HG02610 (cell line): ENCODE data around the gene MTHFD1L.
"Not testable (repeated sequence)": the region's sequence is repeated elsewhere in the genome, so short reads cannot be mapped to it uniquely, and the experiment has no call there.

ENCODE experiments used
- ATAC-seq: cut with Tn5 transposase; IDR thresholded peaks from one replicate; pipeline ENCODE4 v1.9.1; 2021; ENCODE audit warnings: mild to moderate bottlenecking, moderate library complexity; ENCODE audit not compliant: unreplicated experiment

MTHFD1L gene

DNA sequence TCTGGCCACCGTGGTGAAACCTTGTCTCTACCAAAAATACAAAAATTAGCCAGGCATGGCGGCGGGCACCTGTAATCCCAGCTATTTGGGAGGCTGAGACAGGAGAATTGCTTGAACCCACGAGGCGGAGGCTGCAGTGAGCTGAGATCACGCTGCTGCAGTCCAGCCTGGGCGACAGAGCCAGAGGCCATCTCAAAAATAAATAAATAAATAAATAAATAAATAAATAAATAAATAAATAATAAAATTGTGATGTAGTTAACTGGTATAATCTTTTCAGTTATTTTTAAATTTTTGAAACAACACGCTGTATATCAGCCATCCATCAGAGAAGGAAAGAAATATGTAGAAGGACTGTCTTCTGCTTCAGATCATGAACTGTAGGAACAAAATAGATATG lies 221.6 kb downstream of the MTHFD1L start:
- ATAC-seq, result not testable (repeated sequence)

DNA sequence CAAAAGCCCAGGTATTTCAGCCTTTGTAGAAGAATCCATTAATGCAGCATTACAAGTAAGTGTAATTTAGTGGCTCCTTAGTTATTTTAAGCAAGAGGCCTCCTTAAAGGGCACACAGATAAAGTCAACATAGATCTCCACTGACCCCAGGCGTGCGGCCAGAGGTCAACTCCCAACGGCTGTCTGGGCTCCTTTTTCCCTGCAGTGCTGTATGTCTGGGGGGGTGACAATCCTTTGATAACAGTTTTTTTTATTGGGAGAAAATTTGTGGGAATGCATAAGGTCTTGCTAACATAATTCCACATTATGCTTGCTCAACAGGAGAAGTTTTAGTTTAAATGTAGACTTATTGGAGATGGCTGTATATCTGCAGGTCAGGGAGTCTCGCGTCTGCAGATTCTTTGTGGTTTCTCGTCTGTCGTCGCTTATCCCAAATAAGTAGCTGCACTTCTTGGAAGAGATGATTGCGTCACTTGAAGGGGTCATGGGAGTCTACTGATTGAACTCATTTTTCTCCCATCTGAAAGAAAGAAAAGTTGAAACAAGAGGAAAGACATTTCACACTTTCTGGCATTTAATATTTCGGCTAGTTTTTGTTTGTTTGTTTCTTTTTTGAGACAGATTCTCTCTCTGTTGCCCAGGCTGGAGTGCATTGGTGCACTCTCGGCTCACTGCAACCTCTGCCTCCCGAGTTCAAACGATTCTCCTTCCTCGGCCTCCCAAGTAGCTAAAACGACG lies 222.5 kb downstream of the MTHFD1L start:
- no peak for ATAC-seq

DNA sequence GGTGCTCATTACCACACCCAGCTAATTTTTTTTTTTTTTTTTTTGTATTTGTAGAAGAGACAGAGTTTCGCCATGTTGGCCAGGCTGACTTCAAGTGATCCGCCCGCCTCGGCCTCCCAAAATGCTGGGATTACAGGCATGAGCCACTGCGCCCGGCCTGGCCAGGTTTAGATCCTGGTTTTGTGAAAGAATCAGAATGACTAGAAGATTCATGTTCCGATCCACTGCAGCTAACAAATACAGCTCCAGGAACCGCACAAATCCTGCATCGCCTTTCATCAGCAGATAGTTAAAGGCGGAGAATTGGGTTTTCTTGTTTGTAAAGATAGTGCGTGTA lies 223.1 kb downstream of the MTHFD1L start:
- no peak for ATAC-seq

DNA sequence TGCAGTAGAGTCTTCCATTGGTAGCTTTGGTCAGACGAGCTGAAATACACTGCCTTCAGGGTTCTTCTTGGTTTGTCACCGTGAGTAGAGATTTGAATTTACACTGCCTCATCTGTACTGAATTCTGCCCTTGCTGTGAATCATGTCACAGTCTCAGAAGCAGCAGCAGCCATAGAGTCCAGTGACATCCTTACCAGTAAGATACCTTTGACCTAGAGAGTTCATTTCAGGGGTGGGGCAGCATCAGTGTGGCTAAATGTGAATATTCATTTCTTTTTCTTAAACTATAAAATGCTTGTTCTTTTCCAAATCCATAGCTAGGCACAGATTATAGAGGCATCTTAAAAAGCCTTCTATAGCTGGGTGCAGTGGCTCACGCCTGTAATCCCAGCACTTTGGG lies 223.5 kb downstream of the MTHFD1L start:
- no peak for ATAC-seq

DNA sequence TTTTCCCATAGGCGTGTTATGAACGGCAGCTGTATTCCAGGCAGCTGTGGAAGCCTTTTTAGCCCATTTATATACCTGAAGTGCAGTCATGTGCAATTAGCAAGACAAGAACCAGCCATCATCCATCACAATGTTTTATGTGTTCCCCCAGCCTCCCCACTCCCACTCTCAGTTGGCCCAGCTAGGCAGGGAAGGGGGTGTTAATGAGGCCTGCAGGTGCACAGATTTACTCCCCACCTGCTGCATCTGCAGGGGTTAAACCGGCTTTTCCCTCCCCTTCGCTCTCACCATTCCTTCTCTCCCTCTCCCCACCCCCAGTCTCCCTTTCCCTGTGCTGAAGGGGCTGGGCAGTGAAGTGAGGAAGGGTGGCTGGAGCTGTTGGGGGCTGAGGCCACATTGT lies 224.5 kb downstream of the MTHFD1L start:
- ATAC-seq, result no peak

DNA sequence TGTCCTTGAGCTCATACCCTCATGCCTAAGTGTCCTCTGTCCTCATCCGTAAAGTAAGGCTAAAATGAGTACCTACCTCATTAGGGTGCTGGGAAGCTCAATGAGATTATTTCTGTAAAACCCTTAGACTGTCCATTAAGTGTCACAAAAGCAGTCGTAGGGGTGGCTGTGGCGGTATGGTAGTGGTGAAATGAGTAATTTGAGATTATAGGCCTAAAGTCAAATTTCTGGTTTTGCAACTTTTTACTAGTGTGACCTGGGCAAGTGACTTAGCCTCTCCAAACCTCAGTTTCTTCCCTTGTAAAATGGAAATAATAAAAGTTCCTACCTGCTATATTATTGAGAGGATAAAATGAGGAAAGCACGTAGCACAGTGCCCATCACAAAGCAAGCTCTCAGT lies 226.1 kb downstream of the MTHFD1L start:
- ATAC-seq, result no peak

DNA sequence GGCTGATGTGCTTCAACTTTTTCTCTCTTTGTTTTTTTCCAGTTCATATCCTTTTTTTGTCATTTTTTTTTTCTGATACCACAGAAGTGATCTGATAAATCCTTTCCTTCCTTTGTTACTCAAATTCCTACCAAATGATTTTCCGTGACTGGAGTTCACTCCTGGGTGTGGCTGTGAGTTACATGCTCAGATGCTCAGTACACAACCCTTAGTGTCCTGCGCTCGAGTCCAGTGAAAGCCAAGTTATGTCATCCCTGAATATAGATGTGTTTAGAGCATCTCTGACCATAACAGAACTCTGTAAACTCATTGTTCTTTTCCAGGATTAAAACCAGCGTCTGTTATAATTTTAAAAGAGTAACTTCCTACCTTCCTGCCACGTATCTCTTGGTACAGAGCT lies 227.1 kb downstream of the MTHFD1L start:
- no peak for ATAC-seq

DNA sequence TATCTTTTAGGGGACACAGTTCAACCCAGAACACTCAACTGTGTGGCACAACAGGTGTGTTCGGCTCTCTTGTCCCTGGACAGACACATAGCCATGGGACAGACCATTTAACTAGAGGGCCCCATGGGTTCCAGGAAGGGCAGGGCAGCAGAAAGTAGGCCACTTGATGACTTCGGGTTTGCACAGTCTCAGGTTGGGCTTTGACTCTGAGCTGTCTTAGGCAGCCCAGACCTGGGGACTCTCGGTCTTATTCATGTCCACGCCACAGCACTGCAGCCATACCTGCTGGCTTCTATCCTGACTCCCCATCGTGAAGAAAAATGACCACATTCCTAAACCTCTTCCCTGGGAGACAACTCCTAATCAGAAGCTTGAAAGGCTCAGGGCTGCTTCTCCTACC lies 228.2 kb downstream of the MTHFD1L start:
- no peak for ATAC-seq

DNA sequence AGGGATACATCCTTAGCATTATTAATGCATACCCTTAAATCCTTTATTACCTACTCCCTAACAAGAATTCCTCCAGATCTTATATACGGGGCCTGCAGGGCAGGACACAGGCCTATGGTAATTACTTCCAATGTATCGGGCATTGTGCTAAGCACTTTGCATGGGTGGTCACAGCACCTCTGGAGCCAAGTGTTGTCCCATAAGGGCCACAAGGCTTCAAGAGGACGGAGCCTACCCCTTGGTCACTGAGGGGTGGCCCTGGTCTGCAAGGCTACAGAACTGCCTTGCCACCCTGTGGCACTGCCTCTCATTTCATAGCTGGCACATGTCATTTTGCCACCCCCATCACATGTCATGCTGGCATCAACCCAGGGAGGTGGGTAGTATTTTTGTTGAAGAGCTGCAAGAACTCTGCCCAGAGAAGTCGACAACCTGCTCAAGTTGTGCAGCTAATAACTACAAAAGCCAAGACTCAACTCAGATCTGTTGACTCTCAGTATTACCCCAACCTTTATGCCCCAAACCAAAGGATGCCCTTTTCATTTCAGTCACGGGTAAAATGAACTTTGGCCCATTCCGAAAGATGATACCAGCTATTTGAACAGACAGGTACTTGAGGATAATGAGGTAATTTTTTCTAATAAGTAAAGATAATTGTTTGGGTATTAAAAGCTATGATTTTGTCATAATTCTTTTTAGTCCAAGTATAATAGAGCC lies 230.2 kb downstream of the MTHFD1L start:
- ATAC-seq, result no peak

DNA sequence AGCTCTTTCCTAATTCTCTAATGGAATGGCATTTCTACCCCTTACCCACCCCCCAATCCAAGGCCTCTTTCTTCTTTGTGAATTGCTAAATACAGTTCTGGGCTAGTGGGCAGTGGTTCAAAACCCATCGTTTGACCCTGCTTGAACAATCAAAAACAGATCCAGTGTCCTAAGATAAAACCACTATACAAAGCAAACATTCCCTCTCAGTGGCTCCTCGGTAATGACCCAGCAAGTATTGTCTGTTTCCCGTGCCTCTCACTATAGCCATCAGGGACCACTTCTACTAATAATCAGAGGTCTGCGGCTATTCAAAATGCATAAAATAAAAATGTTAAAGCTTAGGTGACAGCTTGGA lies 230.7 kb downstream of the MTHFD1L start:
- ATAC-seq, result no peak

DNA sequence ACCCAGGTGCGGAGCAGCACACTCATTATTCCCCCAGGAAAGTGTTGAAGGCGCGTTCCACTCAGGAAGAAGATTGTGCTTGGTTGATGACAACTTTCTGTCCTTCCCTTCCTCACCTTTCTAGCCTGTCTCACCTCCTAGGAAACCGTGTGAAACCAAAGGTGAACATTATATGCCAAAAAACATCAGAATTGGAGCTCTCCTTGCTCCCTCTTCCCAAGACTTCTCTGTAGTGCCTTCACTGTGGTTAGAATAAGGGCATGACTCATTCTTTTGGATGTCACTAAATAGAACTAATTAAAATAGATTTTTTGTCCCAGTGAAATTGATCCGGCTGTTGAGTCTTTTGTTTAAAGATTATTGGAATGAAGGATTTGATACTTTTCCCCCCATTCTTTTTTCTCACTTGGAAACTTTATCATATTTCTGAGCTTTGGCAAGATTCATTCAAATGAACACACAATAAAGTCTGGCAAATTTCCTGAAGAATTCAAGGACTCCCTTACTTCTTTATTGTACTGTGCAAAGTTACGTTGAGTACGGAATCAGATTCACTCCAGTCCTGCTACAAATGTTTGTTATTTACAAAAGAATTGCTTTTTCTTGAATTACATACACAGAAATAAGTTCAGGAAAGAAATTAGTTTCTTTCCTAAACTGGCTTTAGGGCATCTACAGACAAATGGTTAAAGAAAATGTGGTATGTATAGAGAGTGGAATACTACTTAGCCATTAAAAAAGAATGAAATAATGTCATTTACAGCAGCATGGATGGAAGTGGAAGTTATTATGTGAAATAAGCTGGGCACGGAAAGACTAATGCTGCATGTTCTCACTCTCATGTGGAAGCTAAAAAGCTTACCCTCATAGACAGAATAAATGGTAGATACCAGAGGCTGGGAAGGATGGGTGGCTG lies 231.4 kb downstream of the MTHFD1L start:
- no peak for ATAC-seq

DNA sequence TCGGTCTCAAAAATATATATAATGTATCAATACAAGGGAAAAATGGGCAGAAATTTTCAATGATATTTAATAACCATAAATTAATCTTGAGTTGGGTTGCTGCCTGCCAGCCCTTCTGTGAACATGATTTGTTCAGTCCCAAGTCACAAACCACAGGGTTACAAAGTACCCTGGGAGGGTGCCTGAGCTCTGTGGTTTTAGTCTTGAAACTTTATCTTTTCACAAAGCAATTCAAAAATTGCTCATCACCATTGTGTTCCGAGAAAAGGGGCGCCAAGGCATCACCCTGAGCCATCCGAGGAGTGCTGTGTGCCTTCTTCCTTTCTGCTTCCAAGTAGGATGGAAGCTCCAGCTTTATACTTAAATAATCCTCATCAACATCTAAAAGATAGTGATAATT lies 232.7 kb downstream of the MTHFD1L start:
- ATAC-seq, result no peak

DNA sequence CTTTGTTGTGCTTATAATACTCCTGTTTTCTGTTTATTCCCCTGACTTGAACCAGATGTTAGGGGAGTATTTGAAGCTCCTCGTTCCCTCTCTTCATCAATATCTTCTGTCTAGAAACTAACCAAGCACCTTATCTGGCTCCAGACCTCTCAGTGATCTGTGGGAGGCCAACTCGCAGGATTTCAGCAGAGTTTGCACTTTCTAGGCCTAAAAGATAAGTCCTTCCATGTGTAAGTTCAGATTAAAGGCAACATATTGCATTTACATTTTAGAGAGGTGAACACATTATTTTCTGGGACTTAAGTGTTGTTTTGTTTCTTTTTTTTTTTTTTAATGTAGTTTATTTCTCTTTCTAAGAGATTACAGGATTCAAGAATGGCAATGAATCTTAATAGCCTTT lies 234.8 kb downstream of the MTHFD1L start:
- no peak for ATAC-seq

DNA sequence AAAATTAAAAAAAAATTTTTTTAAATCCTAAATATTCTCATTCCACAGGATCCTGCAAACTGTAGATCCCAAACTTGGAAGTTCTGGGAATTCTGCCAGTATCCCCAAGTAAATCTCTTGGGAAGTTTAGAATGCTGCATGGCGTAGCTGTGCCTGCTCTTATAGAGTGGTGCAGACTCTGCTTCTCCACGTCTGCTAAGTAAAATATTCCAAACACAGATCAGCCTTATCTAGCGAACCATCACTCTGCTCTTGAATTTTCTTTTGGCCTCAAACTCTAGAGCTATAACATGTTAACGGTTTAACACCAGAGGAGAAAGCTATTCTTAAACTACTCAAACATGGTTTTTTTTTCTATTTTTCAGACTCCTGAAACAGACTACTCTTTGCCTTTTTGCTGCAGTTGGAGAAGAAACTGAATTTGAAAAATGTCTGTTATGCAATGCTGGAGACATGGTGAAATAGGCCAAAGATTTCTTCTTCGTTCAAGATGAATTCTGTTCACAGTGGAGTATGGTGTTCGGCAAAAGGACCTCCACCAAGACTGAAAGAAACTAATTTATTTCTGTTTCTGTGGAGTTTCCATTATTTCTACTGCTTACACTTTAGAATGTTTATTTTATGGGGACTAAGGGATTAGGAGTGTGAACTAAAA lies 235.8 kb downstream of the MTHFD1L start:
- no peak for ATAC-seq

DNA sequence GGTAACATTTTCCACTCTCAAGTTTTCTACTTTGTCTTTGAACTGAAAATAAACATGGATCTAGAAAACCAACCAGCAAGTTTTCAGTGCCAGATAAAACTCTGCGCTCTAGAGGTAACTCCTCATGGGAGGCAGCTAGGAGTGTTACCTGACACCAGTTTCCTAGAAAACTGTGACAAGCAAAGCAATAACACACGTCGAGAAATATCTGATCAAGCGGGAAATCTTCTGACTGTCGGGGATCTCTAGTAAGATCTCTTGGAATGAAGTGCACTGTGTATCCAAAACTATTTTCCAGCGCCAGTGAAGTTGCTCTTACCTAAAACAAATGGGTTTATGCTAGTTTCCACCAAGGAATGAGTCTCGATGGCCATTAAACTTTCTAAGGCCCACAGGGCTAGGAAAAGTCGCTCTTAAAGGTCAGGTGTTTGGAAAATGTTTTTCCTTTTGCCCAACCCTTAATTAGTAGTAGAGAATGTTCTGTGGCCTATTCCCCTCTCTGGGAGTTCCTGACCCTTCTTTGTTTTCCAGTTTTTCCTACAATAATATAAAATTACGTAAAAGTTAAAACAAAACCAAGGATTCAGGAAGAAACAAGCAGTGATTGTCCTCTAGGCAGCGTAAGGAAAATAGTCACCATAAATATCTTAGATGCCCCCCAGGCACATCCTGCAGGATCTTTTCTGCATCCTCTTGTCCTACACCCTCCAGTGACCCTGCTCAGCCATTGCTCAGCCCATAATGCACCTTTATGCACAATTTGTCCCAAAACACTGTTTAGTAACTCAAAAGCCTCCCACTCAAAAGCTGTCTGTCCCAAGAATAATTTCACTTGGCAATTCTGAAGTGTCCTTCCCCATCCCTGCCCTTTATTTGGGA lies 236.6 kb downstream of the MTHFD1L start:
- no peak for ATAC-seq

DNA sequence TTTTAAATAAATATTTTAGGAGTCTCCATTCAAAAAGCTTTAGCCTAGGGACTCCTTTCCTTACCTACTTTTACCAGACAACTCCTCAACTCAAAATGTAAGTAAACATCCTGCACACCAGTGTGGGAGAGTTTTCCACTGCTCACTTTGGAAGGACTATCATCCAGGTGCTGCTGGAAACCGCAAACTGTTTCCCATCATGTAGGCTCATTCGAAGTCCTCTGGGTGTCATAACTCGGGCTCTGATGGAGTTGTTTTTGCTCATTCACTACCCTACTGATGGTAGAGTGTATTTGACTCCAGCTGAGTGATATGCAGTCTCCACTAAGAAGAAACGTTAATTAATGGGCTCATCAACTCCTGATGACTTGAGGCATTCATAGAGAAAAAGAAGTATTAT lies 237.8 kb downstream of the MTHFD1L start:
- no peak for ATAC-seq

DNA sequence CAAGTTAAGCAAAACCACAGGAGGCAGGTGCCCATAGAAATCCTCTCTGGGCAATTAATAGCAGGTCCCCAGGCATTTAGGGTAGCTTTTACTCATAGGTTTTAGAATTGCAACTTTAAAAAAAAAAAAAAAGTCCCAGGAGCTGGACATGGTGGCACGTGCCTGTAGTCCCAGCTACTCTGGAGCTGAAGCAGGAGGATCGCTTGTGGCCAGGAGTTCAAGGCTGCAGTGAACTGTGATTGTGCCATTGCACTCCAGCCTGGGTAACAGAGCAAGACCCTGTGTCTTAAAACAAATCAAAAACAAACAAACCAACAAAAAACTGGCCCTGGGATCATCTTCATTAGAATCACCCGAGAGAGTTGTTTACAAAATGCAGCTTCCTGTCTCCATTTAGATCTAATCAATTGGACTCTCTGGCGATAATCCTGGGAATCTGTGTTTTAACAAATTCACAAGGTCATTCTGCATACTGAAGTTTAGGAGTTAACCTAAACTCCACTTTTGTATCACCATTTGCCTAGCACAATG lies 242.5 kb downstream of the MTHFD1L start:
- ATAC-seq, result no peak

DNA sequence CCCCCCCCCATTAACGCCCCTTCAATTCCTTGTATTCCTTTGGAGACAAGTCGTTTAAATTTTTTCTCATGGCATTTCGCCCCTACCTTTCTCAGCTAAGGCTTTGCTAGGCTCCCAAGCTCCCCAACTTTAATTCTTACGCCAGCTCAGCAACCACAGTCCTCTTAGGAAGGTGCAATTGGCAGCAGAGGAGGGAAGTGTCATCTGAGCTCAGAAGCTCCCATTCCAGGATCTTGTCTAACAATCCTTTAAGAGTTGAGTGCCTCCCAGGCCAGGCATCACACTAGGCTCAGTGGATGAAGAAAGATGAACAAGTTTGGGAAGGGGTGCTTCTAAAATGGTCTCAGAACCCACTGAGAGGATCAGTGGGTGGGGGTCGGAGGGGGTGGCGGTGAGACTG lies 243.0 kb downstream of the MTHFD1L start:
- no peak for ATAC-seq

DNA sequence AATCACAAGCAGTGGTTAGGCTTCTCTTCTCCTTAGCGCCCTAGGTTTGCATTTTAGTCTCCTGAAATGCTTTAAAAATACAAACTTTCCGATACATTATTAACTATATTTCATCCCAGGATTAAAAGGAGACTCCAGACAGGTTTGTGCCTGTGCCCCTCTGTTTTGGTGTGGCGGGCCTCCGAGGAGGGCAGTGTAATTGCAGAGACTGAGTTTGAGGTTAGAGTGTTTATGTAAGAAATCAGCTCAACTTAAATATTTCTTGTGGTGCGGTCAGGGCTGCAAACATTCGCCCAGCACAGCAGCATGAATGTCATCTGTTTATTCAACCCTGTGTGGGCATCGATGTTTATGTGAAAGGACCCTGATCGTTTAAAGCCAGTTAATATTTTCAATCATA lies 243.9 kb downstream of the MTHFD1L start:
- ATAC-seq, result no peak
